ENCODE data around the gene RASGEF1B.

- TF ChIP-seq POLR2AphosphoS5 (IDR thresholded peaks at IDR 0.05; ENCODE audit: low read depth, low read length): no peak
- no peak for TF ChIP-seq POLR2A (IDR thresholded peaks at IDR 0.05; ENCODE audit: low read depth, low read length)
- TF ChIP-seq PAX5 (IDR thresholded peaks at IDR 0.05; ENCODE audit: insufficient read depth, low read length, severe bottlenecking): no peak
- TF ChIP-seq SPI1 (IDR thresholded peaks at IDR 0.05; ENCODE audit: low read depth, low read length): no peak
- TF ChIP-seq TAF1 (IDR thresholded peaks at IDR 0.05; ENCODE audit: low read depth, low read length): no peak
Measured at GRCh38 chr4:81471588-81472280, at the start of gene RASGEF1B.
